ENCODE data around the gene MAD1L1.

The MAD1L1 gene

DNA sequence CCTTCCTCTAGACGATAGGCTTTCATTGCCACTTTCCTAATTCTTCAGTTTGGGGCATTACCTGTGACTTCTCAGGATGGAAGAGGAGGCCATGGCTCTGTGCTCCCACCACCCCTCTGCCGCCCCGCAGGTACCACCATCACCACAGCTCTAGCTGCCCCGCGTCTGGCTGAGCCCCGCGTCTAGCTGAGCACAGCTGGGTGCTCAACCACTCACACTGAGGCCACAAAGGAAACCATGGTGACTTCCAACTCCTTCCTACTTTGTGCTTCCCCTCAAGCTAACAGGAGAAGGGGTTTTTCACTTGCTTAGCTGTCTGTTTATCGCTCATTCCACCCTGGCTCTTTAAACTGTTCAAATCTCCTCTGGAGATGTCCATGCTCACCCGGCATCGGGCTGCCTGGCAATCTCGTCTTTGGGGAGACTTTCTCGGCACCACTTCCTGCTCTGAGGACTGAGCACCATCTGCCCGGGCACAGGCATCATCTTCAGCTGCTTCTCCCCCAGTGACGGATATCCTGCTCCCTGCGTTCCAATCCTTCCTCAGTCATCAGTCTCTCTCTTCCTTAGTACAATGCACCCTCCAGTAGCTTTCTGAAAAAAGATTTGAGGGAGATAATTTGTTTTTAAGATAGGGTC lies 59.4 kb downstream of the MAD1L1 start:
- H3K4me3 ChIP-seq (ENCODE audit: low read length), result no peak overlapping the region
- H3K27ac ChIP-seq (ENCODE audit: low read length), result no peak overlapping the region
- no peaks in the 10 kb centered on the region for H3K27me3 ChIP-seq (ENCODE audit: insufficient read depth, low read length)
- H3K9me3 ChIP-seq (ENCODE audit: insufficient read depth, low read depth, low read length), result no peaks in the 10 kb centered on the region
- H3K4me1 ChIP-seq (ENCODE audit: insufficient read depth, low read length), result no peaks in the 10 kb centered on the region
- H3K36me3 ChIP-seq (ENCODE audit: insufficient read depth, low read depth, low read length), result peaks cover 29% of the 10 kb centered on the region
- no peak overlapping the region for H3K9ac ChIP-seq (ENCODE audit: low read depth, low read length)

- no peak overlapping the region for H3K4me3 ChIP-seq (ENCODE audit: low read length)
- H3K27me3 ChIP-seq (ENCODE audit: insufficient read depth, low read length), result no peaks in the 10 kb centered on the region
- no peak overlapping the region for H3K27ac ChIP-seq (ENCODE audit: low read length)
- peaks cover 24% of the 10 kb centered on the region for H3K36me3 ChIP-seq (ENCODE audit: insufficient read depth, low read depth, low read length)
- H3K9me3 ChIP-seq (ENCODE audit: insufficient read depth, low read depth, low read length), result no peaks in the 10 kb centered on the region
- H3K4me1 ChIP-seq (ENCODE audit: insufficient read depth, low read length), result no peaks in the 10 kb centered on the region
- no peak overlapping the region for H3K9ac ChIP-seq (ENCODE audit: low read depth, low read length)
Measured at GRCh38 chr7:2172311-2173188, 60.2 kb downstream of the MAD1L1 start.

- Histone ChIP-seq H3K27ac (ENCODE audit: low read length) (no peak overlapping the region), H3K36me3 (ENCODE audit: insufficient read depth, low read depth, low read length) (peaks cover 17% of the 10 kb centered on the region)
Measured at GRCh38 chr7:2171855-2172254, 60.9 kb downstream of the MAD1L1 start.

GRCh38 chr7:2170576-2171521 lies 61.9 kb downstream of the MAD1L1 start:
- no peaks in the 10 kb centered on the region for H3K4me1 ChIP-seq (ENCODE audit: insufficient read depth, low read length)
- no peaks in the 10 kb centered on the region for H3K27me3 ChIP-seq (ENCODE audit: insufficient read depth, low read length)
- H3K9me3 ChIP-seq (ENCODE audit: insufficient read depth, low read depth, low read length), result no peaks in the 10 kb centered on the region
- no peak overlapping the region for H3K27ac ChIP-seq (ENCODE audit: low read length)
- H3K4me3 ChIP-seq (ENCODE audit: low read length), result no peak overlapping the region
- H3K36me3 ChIP-seq (ENCODE audit: insufficient read depth, low read depth, low read length), result peaks cover 16% of the 10 kb centered on the region
- no peak overlapping the region for H3K9ac ChIP-seq (ENCODE audit: low read depth, low read length)

More at GRCh38 chr7:2171855-2172254, 60.9 kb downstream of the MAD1L1 start:
- Histone ChIP-seq H3K9me3 (ENCODE audit: insufficient read depth, low read depth, low read length) (no peaks in the 10 kb centered on the region), H3K4me1 (ENCODE audit: insufficient read depth, low read length) (no peaks in the 10 kb centered on the region), H3K27me3 (ENCODE audit: insufficient read depth, low read length) (no peaks in the 10 kb centered on the region), H3K9ac (ENCODE audit: low read depth, low read length) (no peak overlapping the region), H3K4me3 (ENCODE audit: low read length) (no peak overlapping the region)

GRCh38 chr7:2169923-2170575 lies 62.7 kb downstream of the MAD1L1 start:
- no peaks in the 10 kb centered on the region for H3K4me1 ChIP-seq (ENCODE audit: insufficient read depth, low read length)

DNA sequence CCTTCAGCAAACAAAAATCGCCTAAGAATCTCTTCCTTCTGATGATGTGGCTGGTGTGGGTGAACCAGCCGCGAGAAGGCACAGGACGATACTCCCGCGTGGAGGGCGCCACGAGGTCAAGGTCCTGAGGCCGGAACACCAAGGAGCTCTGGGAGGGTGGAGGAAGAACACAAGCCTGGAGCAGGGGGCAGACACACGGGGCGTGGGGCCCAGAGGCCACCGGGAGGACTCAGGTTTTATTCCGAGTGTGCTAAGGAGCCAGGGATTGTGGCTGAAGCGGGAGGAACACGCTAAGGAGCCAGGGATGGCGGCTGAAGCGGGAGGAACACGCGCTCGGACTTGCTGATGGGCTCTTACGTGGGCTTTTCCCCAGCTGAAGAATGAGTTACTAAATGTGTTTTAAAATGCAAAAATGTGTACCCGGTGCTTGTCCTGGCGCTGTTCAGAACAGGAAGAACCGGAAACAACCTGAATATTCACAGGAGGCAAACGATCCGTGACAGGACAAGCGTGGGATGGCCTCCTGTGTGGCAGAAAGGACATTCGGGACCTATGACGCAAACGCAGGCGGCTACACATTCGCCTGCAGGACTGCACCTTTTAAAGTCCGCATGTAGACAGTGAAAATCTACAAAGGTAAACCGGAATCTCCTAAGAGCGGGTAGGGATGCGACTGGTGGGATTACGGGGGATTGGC lies 64.0 kb downstream of the MAD1L1 start:
- Histone ChIP-seq H3K27ac (ENCODE audit: low read length) (no peak overlapping the region), H3K9ac (ENCODE audit: low read depth, low read length) (no peak overlapping the region), H3K36me3 (ENCODE audit: insufficient read depth, low read depth, low read length) (peaks cover 2% of the 10 kb centered on the region), H3K4me3 (ENCODE audit: low read length) (no peak overlapping the region), H3K27me3 (ENCODE audit: insufficient read depth, low read length) (no peaks in the 10 kb centered on the region), H3K4me1 (ENCODE audit: insufficient read depth, low read length) (no peaks in the 10 kb centered on the region), H3K9me3 (ENCODE audit: insufficient read depth, low read depth, low read length) (no peaks in the 10 kb centered on the region)

More at GRCh38 chr7:2169923-2170575, 62.7 kb downstream of the MAD1L1 start:
- no peaks in the 10 kb centered on the region for H3K9me3 ChIP-seq (ENCODE audit: insufficient read depth, low read depth, low read length)
- H3K36me3 ChIP-seq (ENCODE audit: insufficient read depth, low read depth, low read length), result peaks cover 14% of the 10 kb centered on the region
- no peak overlapping the region for H3K4me3 ChIP-seq (ENCODE audit: low read length)
- no peaks in the 10 kb centered on the region for H3K27me3 ChIP-seq (ENCODE audit: insufficient read depth, low read length)
- H3K27ac ChIP-seq (ENCODE audit: low read length), result no peak overlapping the region
- H3K9ac ChIP-seq (ENCODE audit: low read depth, low read length), result no peak overlapping the region

DNA sequence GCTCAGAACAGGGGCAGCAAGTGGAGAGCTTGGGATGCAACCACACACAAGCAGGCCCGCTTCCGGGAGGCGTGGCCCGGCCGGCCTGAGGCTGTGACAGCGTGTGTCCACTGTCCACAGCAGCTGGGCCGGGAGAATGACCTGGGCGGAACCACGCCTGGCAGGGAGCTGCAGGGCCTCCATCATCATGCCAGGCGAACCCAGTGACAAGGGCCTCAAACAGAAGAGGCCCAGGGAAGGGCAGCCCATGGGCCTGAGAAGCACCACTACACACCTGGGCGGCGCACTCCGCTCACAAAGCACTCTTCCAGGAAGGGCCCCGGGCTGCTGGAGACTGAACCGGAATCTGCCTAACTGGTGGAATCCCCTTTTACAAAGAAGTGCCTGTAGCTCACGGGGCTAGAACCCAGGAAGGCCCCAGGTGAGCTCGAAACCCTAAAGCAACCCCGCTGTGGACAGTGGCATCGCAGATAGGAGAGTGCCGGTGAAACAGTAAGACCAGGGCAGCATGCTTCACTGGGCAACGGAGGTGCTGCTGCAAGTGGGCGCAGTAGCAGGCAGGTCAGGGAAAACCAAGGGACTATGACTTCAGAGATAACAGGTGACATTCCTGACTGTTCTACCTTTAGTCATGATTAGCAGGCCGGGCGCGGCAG lies 66.0 kb downstream of the MAD1L1 start:
- Histone ChIP-seq H3K27ac (ENCODE audit: low read length) (no peak overlapping the region), H3K9ac (ENCODE audit: low read depth, low read length) (no peak overlapping the region), H3K4me1 (ENCODE audit: insufficient read depth, low read length) (peaks cover 7% of the 10 kb centered on the region; the same call in 1 of the 2 replicates), H3K4me3 (ENCODE audit: low read length) (no peak overlapping the region), H3K27me3 (ENCODE audit: insufficient read depth, low read length) (no peaks in the 10 kb centered on the region), H3K9me3 (ENCODE audit: insufficient read depth, low read depth, low read length) (no peaks in the 10 kb centered on the region), H3K36me3 (ENCODE audit: insufficient read depth, low read depth, low read length) (no peaks in the 10 kb centered on the region; the same call in 1 of the 2 replicates)

- Histone ChIP-seq H3K36me3 (ENCODE audit: insufficient read depth, low read depth, low read length) (no peaks in the 10 kb centered on the region; the same call in 1 of the 2 replicates), H3K9ac (ENCODE audit: low read depth, low read length) (no peak overlapping the region), H3K9me3 (ENCODE audit: insufficient read depth, low read depth, low read length) (no peaks in the 10 kb centered on the region), H3K4me1 (ENCODE audit: insufficient read depth, low read length) (peaks cover 7% of the 10 kb centered on the region; the same call in 1 of the 2 replicates), H3K4me3 (ENCODE audit: low read length) (no peak overlapping the region), H3K27me3 (ENCODE audit: insufficient read depth, low read length) (no peaks in the 10 kb centered on the region), H3K27ac (ENCODE audit: low read length) (no peak overlapping the region)
Measured at GRCh38 chr7:2165610-2166594, 66.8 kb downstream of the MAD1L1 start.

- H3K9ac ChIP-seq (ENCODE audit: low read depth, low read length), result no peak overlapping the region
- H3K27me3 ChIP-seq (ENCODE audit: insufficient read depth, low read length), result no peaks in the 10 kb centered on the region
- no peak overlapping the region for H3K4me3 ChIP-seq (ENCODE audit: low read length)
- H3K9me3 ChIP-seq (ENCODE audit: insufficient read depth, low read depth, low read length), result no peaks in the 10 kb centered on the region; the same call in 1 of the 2 replicates
- peaks cover 7% of the 10 kb centered on the region; the same call in 1 of the 2 replicates for H3K4me1 ChIP-seq (ENCODE audit: insufficient read depth, low read length)
- H3K27ac ChIP-seq (ENCODE audit: low read length), result no peak overlapping the region
- H3K36me3 ChIP-seq (ENCODE audit: insufficient read depth, low read depth, low read length), result no peaks in the 10 kb centered on the region; the same call in 1 of the 2 replicates
Measured at GRCh38 chr7:2165239-2165609, 67.5 kb downstream of the MAD1L1 start.
